ENCODE measurements around the gene NUF2.

NUF2 gene

DNA sequence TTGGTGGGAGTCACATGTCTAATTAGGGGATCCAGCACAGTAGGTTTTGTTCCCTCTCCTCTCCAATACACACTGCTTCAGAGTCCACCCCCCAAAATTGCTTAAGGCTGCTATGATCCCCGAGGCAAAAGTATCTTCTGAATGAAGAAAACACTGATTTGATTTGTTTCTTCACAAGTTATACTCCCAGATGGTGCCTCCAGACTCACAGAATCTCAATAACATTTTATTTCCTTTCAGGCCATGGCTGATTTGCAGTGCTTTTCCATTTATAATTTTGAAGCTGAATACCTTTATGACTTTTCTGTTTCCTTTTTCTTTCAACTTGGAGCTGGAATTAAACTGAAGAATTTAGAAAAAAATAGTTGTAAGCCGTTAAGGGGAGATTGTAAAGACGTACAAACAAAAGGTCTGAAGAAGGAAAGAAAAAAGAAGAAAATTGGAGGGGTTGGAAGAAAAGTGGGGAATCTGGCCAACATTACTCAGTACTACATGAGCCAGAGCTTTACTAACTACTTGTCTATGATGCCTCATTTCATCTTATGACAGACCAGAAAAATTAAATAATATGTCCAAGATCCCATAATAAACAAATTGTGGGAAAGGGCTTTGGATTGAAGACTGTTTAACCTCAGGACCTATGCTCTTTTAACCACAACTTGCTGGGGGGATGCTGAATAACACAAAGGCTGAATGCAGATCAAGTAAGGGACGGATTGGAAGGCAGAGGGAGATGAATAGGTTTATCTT, 75.9 kb downstream of the NUF2 start:
- Histone ChIP-seq H2BK120ac (ENCODE audit: low read depth, low read length) (no peak overlapping the region), H2BK12ac (ENCODE audit: low read length in 2 of 2) (no peak overlapping the region), H3K18ac (ENCODE audit: low read depth in 1 of 2, low read length in 2 of 2) (no peak overlapping the region), H3K27me3 (ENCODE audit: control insufficient read depth in 1 of 2, insufficient read depth in 1 of 2, low read length in 2 of 2) (peaks cover 0 to 20% of the 10 kb centered on the region in 2 experiments), H4K8ac (ENCODE audit: low read length) (no peak overlapping the region), H3K23ac (ENCODE audit: low read length in 2 of 2) (no peak overlapping the region), H3K79me1 (replicated peaks; ENCODE audit: low read length, poor library complexity, severe bottlenecking) (no peaks in the 10 kb centered on the region), H3K4me3 (ENCODE audit: insufficient read depth in 1 of 2, low read depth in 1 of 2, low read length in 2 of 2) (no peak overlapping the region), H2BK15ac (ENCODE audit: low read depth, poor library complexity, severe bottlenecking) (no peak overlapping the region), H3K27ac (ENCODE audit: low read length, poor library complexity, severe bottlenecking) (no peak overlapping the region), H3K4ac (ENCODE audit: low read depth in 1 of 2, low read length in 2 of 2) (no peak overlapping the region), H3K9me3 (ENCODE audit: control insufficient read depth, low read length) (no peaks in the 10 kb centered on the region), H3K4me2 (ENCODE audit: low read length, poor library complexity, severe bottlenecking) (no peak overlapping the region), H3K9ac (ENCODE audit: low read length) (no peak overlapping the region), H2AFZ (ENCODE audit: low read depth, low read length) (no peak overlapping the region), H4K91ac (ENCODE audit: low read length) (no peak overlapping the region), H3K4me1 (ENCODE audit: control insufficient read depth, insufficient read depth, low read depth, low read length) (no peaks in the 10 kb centered on the region), H3K14ac (ENCODE audit: low read length in 2 of 2) (no peak overlapping the region), H2AK5ac (ENCODE audit: low read length, severe bottlenecking) (no peak overlapping the region), H3K36me3 (ENCODE audit: control insufficient read depth in 1 of 2, insufficient read depth in 2 of 2, low read depth in 1 of 2, low read length in 2 of 2) (no peaks in the 10 kb centered on the region), H2BK5ac (ENCODE audit: low read depth, low read length, poor library complexity, severe bottlenecking) (no peak overlapping the region)
- no peak for DNase-seq
- WGBS: 74% methylated on average over 4 of the region's 4 CpGs

GRCh38 chr1:163399001-163399400, 77.2 kb downstream of the NUF2 start:
- Histone ChIP-seq H3K23ac (ENCODE audit: low read length in 2 of 2) (no peak overlapping the region), H3K4me1 (ENCODE audit: control insufficient read depth, insufficient read depth, low read depth, low read length) (no peaks in the 10 kb centered on the region), H2BK5ac (ENCODE audit: low read depth, low read length, poor library complexity, severe bottlenecking) (no peak overlapping the region), H3K27me3 (ENCODE audit: control insufficient read depth in 1 of 2, insufficient read depth in 1 of 2, low read length in 2 of 2) (peaks cover 0 to 20% of the 10 kb centered on the region in 2 experiments), H3K4me3 (ENCODE audit: insufficient read depth in 1 of 2, low read depth in 1 of 2, low read length in 2 of 2) (no peak overlapping the region), H4K8ac (ENCODE audit: low read length) (no peak overlapping the region), H3K4me2 (ENCODE audit: low read length, poor library complexity, severe bottlenecking) (no peak overlapping the region), H3K18ac (ENCODE audit: low read depth in 1 of 2, low read length in 2 of 2) (no peak overlapping the region), H3K36me3 (ENCODE audit: control insufficient read depth in 1 of 2, insufficient read depth in 2 of 2, low read depth in 1 of 2, low read length in 2 of 2) (no peaks in the 10 kb centered on the region), H2AFZ (ENCODE audit: low read depth, low read length) (no peak overlapping the region), H2BK12ac (ENCODE audit: low read length in 2 of 2) (no peak overlapping the region), H4K91ac (ENCODE audit: low read length) (no peak overlapping the region), H3K9me3 (ENCODE audit: control insufficient read depth, low read length) (no peaks in the 10 kb centered on the region), H2AK5ac (ENCODE audit: low read length, severe bottlenecking) (no peak overlapping the region), H3K79me1 (replicated peaks; ENCODE audit: low read length, poor library complexity, severe bottlenecking) (no peaks in the 10 kb centered on the region), H2BK120ac (ENCODE audit: low read depth, low read length) (no peak overlapping the region), H3K27ac (ENCODE audit: low read length, poor library complexity, severe bottlenecking) (no peak overlapping the region), H3K14ac (ENCODE audit: low read length in 2 of 2) (no peak overlapping the region), H3K9ac (ENCODE audit: low read length) (no peak overlapping the region), H2BK15ac (ENCODE audit: low read depth, poor library complexity, severe bottlenecking) (no peak overlapping the region), H3K4ac (ENCODE audit: low read depth in 1 of 2, low read length in 2 of 2) (no peak overlapping the region)
- DNase-seq: no peak
- WGBS: 85% methylated on average over 5 of the region's 5 CpGs

- Histone ChIP-seq H3K14ac (ENCODE audit: low read length in 2 of 2) (no peak overlapping the region), H3K18ac (ENCODE audit: low read depth in 1 of 2, low read length in 2 of 2) (no peak overlapping the region), H2AK5ac (ENCODE audit: low read length, severe bottlenecking) (no peak overlapping the region), H2BK12ac (ENCODE audit: low read length in 2 of 2) (no peak overlapping the region), H3K9me3 (ENCODE audit: control insufficient read depth, low read length) (no peaks in the 10 kb centered on the region), H2AFZ (ENCODE audit: low read depth, low read length) (no peak overlapping the region), H3K27ac (ENCODE audit: low read length, poor library complexity, severe bottlenecking) (no peak overlapping the region), H3K4me1 (ENCODE audit: control insufficient read depth, insufficient read depth, low read depth, low read length) (no peaks in the 10 kb centered on the region), H4K91ac (ENCODE audit: low read length) (no peak overlapping the region), H3K4me2 (ENCODE audit: low read length, poor library complexity, severe bottlenecking) (no peak overlapping the region), H4K8ac (ENCODE audit: low read length) (no peak overlapping the region), H2BK15ac (ENCODE audit: low read depth, poor library complexity, severe bottlenecking) (no peak overlapping the region), H3K9ac (ENCODE audit: low read length) (no peak overlapping the region), H3K23ac (ENCODE audit: low read length in 2 of 2) (no peak overlapping the region), H2BK5ac (ENCODE audit: low read depth, low read length, poor library complexity, severe bottlenecking) (no peak overlapping the region), H3K79me1 (replicated peaks; ENCODE audit: low read length, poor library complexity, severe bottlenecking) (no peaks in the 10 kb centered on the region), H3K27me3 (ENCODE audit: control insufficient read depth in 1 of 2, insufficient read depth in 1 of 2, low read length in 2 of 2) (peaks cover 0 to 20% of the 10 kb centered on the region in 2 experiments), H3K4me3 (ENCODE audit: insufficient read depth in 1 of 2, low read depth in 1 of 2, low read length in 2 of 2) (no peak overlapping the region), H3K36me3 (ENCODE audit: control insufficient read depth in 1 of 2, insufficient read depth in 2 of 2, low read depth in 1 of 2, low read length in 2 of 2) (no peaks in the 10 kb centered on the region), H3K4ac (ENCODE audit: low read depth in 1 of 2, low read length in 2 of 2) (no peak overlapping the region), H2BK120ac (ENCODE audit: low read depth, low read length) (no peak overlapping the region)
- DNase-seq: no peak
- WGBS: 51% methylated on average over 9 of the region's 9 CpGs
Observed at GRCh38 chr1:163399976-163400601, 78.3 kb downstream of the NUF2 start.

DNA sequence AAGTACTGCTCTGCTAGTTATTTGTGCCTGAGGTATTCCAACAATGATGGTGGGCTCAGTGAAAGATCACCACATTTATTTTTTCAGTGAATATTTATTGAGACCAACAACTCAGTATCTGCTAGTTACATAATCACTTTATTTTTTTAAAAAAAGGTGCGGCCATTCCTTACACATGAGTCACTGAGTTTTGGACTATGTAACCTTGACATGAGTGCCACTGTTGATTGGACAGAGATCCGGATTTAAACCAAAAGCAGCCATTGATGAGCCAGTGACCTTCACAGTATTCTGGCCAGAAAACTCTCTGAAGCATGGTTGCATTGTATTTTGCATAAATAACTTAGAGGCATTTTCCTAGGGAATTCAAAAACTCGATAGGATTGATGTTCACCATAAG, 79.5 kb downstream of the NUF2 start:
- no peak overlapping the region for H2BK5ac ChIP-seq (ENCODE audit: low read depth, low read length, poor library complexity, severe bottlenecking)
- 85% methylated on average over 3 of the region's 3 CpGs for WGBS
- H3K27ac ChIP-seq (ENCODE audit: low read length, poor library complexity, severe bottlenecking): no peak overlapping the region
- no peak overlapping the region for H3K4me3 ChIP-seq (ENCODE audit: insufficient read depth in 1 of 2, low read depth in 1 of 2, low read length in 2 of 2)
- DNase-seq: no peak
- no peaks in the 10 kb centered on the region for H3K9me3 ChIP-seq (ENCODE audit: control insufficient read depth, low read length)
- no peaks in the 10 kb centered on the region for H3K79me1 ChIP-seq (replicated peaks; ENCODE audit: low read length, poor library complexity, severe bottlenecking)
- H3K18ac ChIP-seq (ENCODE audit: low read depth in 1 of 2, low read length in 2 of 2): no peak overlapping the region
- no peak overlapping the region for H4K91ac ChIP-seq (ENCODE audit: low read length)
- H3K36me3 ChIP-seq (ENCODE audit: control insufficient read depth in 1 of 2, insufficient read depth in 2 of 2, low read depth in 1 of 2, low read length in 2 of 2): no peaks in the 10 kb centered on the region
- no peak overlapping the region for H3K14ac ChIP-seq (ENCODE audit: low read length in 2 of 2)
- H3K27me3 ChIP-seq (ENCODE audit: control insufficient read depth in 1 of 2, insufficient read depth in 1 of 2, low read length in 2 of 2): peaks cover 0 to 24% of the 10 kb centered on the region in 2 experiments
- no peak overlapping the region for H2AFZ ChIP-seq (ENCODE audit: low read depth, low read length)
- no peak overlapping the region for H3K4ac ChIP-seq (ENCODE audit: low read depth in 1 of 2, low read length in 2 of 2)
- H2BK120ac ChIP-seq (ENCODE audit: low read depth, low read length): no peak overlapping the region
- H3K4me1 ChIP-seq (ENCODE audit: control insufficient read depth, insufficient read depth, low read depth, low read length): no peaks in the 10 kb centered on the region
- H3K9ac ChIP-seq (ENCODE audit: low read length): no peak overlapping the region
- H2AK5ac ChIP-seq (ENCODE audit: low read length, severe bottlenecking): no peak overlapping the region
- no peak overlapping the region for H2BK12ac ChIP-seq (ENCODE audit: low read length in 2 of 2)
- H2BK15ac ChIP-seq (ENCODE audit: low read depth, poor library complexity, severe bottlenecking): no peak overlapping the region
- H3K4me2 ChIP-seq (ENCODE audit: low read length, poor library complexity, severe bottlenecking): no peak overlapping the region
- no peak overlapping the region for H4K8ac ChIP-seq (ENCODE audit: low read length)
- no peak overlapping the region for H3K23ac ChIP-seq (ENCODE audit: low read length in 2 of 2)
